Measurements from ENCODE around the gene SAMHD1.
"Not testable (repeated sequence)": the region's sequence is repeated elsewhere in the genome, so short reads cannot be mapped to it uniquely, and the experiment has no call there.

SAMHD1 gene

GRCh38 chr20:36936341-36936740 is 15.2 kb downstream of the SAMHD1 start:
- DNase-seq (ENCODE audit: low read depth), result no peak
- no peak overlapping the region for H3K4me3 ChIP-seq (ENCODE audit: low read depth, low read length)
- in situ Hi-C loops (cut with HindIII; ENCODE audit: low sequenced_read_pairs), result no loop called here
- TF ChIP-seq CTCF (IDR thresholded peaks at IDR 0.05; ENCODE audit: low read depth, low read length, missing control alignments), result no peak

- in situ Hi-C loops (cut with HindIII; ENCODE audit: low sequenced_read_pairs), result not testable (repeated sequence)
Observed at GRCh38 chr20:36933571-36933970, 17.9 kb downstream of the SAMHD1 start.

DNA sequence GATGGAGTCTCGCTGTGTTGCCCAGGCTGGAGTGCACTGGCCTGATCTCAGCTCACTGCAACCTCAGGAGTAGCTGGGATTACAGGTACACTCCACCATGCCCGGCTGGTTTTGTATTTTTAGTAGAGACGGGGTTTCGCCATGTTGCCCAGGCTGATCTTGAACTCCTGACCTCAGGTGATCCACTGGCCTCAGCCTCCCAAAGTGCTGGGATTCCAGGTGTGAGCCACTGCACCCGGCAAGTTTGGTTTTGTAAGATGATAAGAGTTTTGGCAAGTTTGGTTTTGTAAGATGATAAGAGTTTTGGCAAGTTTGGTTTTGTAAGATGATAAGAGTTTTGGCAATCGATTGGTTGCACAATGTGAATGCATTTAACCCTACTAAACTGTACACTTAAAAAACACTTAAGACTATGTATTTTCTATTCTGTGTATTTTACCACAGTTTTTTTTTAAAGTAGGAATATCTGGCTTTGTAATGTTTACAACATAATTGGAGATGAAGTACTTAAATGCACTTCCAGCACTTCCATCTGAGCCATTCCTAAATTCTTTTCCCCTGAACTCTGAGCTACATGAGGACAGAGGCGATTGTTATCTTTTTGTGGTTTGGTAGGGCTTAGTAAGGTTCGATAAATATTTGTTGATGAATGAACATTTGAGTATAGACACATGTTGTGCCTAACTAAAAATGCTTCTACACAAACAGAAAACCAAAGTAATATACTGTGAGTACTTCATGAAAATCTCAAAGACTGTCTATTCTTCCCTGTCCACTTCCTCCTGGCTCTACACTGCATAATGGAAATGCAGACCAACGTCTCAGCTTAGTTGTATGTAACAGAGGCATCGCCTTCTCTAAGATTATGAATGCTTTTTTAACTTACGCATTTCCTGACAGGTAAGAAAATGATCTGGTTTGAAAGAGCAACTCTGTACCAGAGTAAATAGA is 18.8 kb downstream of the SAMHD1 start:
- in situ Hi-C loops (cut with HindIII; ENCODE audit: low sequenced_read_pairs), result no loop called here
- H3K4me3 ChIP-seq (ENCODE audit: low read depth, low read length), result no peak overlapping the region
- no peak for TF ChIP-seq CTCF (IDR thresholded peaks at IDR 0.05; ENCODE audit: low read depth, low read length, missing control alignments)
- no peak for DNase-seq (ENCODE audit: low read depth)

More at GRCh38 chr20:36933571-36933970, 17.9 kb downstream of the SAMHD1 start:
- not testable (repeated sequence) for H3K4me3 ChIP-seq (ENCODE audit: low read depth, low read length); DNase-seq (ENCODE audit: low read depth)

DNA sequence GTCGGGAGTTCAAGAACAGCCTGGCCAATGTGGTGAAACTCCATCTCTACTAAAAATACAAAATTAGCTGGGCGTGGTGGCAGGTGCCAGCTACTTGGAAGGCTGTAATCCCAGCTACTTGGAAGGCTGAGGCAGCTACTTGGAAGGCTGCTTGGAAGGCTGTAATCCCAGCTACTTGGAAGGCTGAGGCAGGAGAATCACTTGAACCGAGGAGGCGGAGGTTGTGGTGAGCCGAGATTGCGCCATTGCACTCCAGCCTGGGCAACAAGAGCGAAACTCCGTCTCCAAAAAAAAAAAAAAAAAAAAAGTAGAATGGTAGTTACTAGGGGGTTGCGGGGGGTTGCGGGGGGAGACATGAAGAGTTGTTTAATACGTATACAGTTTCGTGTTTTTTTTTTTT is 19.4 kb downstream of the SAMHD1 start:
- DNase-seq (ENCODE audit: low read depth); in situ Hi-C loops (cut with HindIII; ENCODE audit: low sequenced_read_pairs); H3K4me3 ChIP-seq (ENCODE audit: low read depth, low read length): not testable (repeated sequence)

DNA sequence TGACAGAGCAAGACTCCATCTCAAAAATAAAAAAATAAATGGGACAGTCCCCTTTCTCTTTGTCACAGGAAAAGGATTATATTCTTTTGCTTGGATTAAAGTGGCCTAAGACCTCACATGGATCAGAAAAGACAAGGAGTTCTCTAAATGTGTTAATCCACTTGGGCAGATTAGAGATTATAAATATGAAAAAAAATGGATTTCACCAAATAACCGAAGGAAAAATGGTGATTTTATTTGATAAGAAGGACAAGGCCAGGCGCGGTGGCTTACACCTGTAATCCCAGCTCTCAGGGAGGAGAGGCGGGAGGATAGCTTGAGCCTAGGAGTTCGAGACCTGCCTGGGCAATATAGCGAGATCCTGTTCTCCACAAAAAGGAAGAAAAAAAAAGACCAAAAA is 21.8 kb downstream of the SAMHD1 start:
- no peak for DNase-seq (ENCODE audit: low read depth)
- no peak for TF ChIP-seq CTCF (IDR thresholded peaks at IDR 0.05; ENCODE audit: low read depth, low read length, missing control alignments)
- in situ Hi-C loops (cut with HindIII; ENCODE audit: low sequenced_read_pairs), result no loop called here

DNA sequence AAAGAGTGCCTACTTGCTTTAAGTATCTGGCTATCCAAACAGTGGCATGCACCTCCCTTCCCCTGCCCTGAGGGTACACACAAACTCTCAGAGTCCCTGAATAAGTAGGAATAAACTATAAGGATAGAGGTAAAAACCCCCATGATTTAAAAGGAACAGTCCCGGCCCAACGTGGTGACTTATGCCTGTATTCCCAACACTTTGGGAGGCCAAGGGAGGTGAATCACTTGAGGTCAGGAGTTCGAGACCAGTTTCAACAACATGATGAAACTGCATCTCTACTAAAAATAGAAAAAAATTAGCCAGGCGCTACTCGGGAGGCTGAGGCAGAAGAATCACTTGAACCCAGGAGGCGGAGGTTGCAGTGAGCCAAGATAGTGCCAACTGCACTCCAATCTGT is 22.2 kb downstream of the SAMHD1 start:
- no peak overlapping the region for H3K4me3 ChIP-seq (ENCODE audit: low read depth, low read length)
- in situ Hi-C loops (cut with HindIII; ENCODE audit: low sequenced_read_pairs), result no loop called here
- no peak for DNase-seq (ENCODE audit: low read depth)
- TF ChIP-seq CTCF (IDR thresholded peaks at IDR 0.05; ENCODE audit: low read depth, low read length, missing control alignments), result no peak

More for the DNA sequence above, 21.8 kb downstream of the SAMHD1 start:
- no peak overlapping the region for H3K4me3 ChIP-seq (ENCODE audit: low read depth, low read length)

- TF ChIP-seq CTCF (IDR thresholded peaks at IDR 0.05; ENCODE audit: low read depth, low read length, missing control alignments), result no peak
- DNase-seq (ENCODE audit: low read depth), result no peak
- in situ Hi-C loops (cut with HindIII; ENCODE audit: low sequenced_read_pairs), result no loop called here
- no peak overlapping the region for H3K4me3 ChIP-seq (ENCODE audit: low read depth, low read length)
Observed at GRCh38 chr20:36927704-36928103, 23.8 kb downstream of the SAMHD1 start.
